Measurements from ENCODE around the gene ZBTB7C.

DNA sequence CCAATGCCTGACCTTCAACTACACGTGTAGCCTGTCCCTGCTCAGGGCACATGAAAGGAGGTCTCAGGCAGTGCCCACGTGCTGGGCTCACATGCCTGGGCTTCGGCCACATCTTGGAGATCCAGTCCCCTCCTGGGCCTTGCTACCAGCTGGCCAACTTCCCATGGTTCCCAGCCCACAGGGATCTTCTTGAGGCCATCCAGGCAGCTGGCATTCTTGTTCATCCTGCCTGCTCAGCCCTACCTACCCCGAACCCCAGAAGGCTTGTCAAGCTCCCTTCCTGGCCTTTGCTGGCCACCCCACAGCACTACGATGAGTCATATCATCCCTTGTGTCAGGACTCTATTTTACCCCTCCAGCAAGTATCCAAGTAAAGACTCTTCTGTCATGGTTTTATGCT is 97.1 kb downstream of the ZBTB7C start:
- TF ChIP-seq, protein P1, sequence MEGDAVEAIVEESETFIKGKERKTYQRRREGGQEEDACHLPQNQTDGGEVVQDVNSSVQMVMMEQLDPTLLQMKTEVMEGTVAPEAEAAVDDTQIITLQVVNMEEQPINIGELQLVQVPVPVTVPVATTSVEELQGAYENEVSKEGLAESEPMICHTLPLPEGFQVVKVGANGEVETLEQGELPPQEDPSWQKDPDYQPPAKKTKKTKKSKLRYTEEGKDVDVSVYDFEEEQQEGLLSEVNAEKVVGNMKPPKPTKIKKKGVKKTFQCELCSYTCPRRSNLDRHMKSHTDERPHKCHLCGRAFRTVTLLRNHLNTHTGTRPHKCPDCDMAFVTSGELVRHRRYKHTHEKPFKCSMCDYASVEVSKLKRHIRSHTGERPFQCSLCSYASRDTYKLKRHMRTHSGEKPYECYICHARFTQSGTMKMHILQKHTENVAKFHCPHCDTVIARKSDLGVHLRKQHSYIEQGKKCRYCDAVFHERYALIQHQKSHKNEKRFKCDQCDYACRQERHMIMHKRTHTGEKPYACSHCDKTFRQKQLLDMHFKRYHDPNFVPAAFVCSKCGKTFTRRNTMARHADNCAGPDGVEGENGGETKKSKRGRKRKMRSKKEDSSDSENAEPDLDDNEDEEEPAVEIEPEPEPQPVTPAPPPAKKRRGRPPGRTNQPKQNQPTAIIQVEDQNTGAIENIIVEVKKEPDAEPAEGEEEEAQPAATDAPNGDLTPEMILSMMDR (conservative IDR thresholded peaks at IDR 0.05; ENCODE audit: low read length) = no peak
- no peak for TF ChIP-seq EZH2phosphoT487 (IDR thresholded peaks at IDR 0.05; ENCODE audit: borderline replicate concordance)

Data from Loucy (cell line).